Duodenal mucosa (tissue), 2 donors: ENCODE data around the gene ZNF486.
"Not testable (repeated sequence)": the region's sequence is repeated elsewhere in the genome, so short reads cannot be mapped to it uniquely, and the experiment has no call there.

ENCODE experiments used
- H3K27ac ChIP-seq: one replicate; pipeline ENCODE4 v1.7.0; 2013; ENCODE audit warnings: low read depth, low read length
- H3K27me3 ChIP-seq, 2 donors: one replicate each; pipeline ENCODE4 v1.7.0; 2013; ENCODE audit warnings: low read length in 2 of 2, control low read depth in 1 of 2; ENCODE audit not compliant: insufficient read depth in 2 of 2, control insufficient read depth in 1 of 2
- H3K36me3 ChIP-seq, 2 donors: one replicate each; pipeline ENCODE4 v1.7.0; 2013; ENCODE audit warnings: low read length in 2 of 2, control low read depth in 1 of 2; ENCODE audit not compliant: insufficient read depth in 2 of 2, control insufficient read depth in 1 of 2
- H3K4me1 ChIP-seq, 2 donors: one replicate each; pipeline ENCODE4 v1.7.0; 2013; ENCODE audit warnings: low read length in 2 of 2, control low read depth in 1 of 2; ENCODE audit not compliant: insufficient read depth in 2 of 2, control insufficient read depth in 1 of 2
- H3K4me3 ChIP-seq, 2 donors: one replicate each; pipeline ENCODE4 v1.7.0; 2013; ENCODE audit warnings: low read length in 2 of 2, low read depth in 1 of 2
- H3K9ac ChIP-seq, 2 donors: one replicate each; pipeline ENCODE4 v1.7.0; 2013; ENCODE audit warnings: low read length in 2 of 2, low read depth in 1 of 2
- H3K9me3 ChIP-seq, 2 donors: one replicate each; pipeline ENCODE4 v1.7.0; 2013; ENCODE audit warnings: low read length in 2 of 2, control low read depth in 1 of 2; ENCODE audit not compliant: control insufficient read depth in 1 of 2

Gene ZNF486

GRCh38 chr19:20214366-20214765 is 47.4 kb downstream of the ZNF486 start:
- H3K36me3 ChIP-seq, H3K9ac ChIP-seq, H3K4me1 ChIP-seq, H3K27ac ChIP-seq, H3K4me3 ChIP-seq, H3K27me3 ChIP-seq, H3K9me3 ChIP-seq: not testable (repeated sequence)

GRCh38 chr19:20221605-20222004 is 54.6 kb downstream of the ZNF486 start:
- not testable (repeated sequence) for H3K4me3 ChIP-seq, H3K9me3 ChIP-seq, H3K4me1 ChIP-seq, H3K36me3 ChIP-seq, H3K27ac ChIP-seq, H3K27me3 ChIP-seq, H3K9ac ChIP-seq

GRCh38 chr19:20233105-20233504 is 66.1 kb downstream of the ZNF486 start:
- Histone ChIP-seq H3K27me3 (no peaks in the 10 kb centered on the region), H3K4me3 (no peak overlapping the region), H3K27ac (no peak overlapping the region), H3K9me3 (peaks cover 6 to 13% of the 10 kb centered on the region in 2 donors), H3K4me1 (no peaks in the 10 kb centered on the region), H3K36me3 (no peaks in the 10 kb centered on the region), H3K9ac (no peak overlapping the region)

- no peaks in the 10 kb centered on the region for H3K36me3 ChIP-seq
- no peak overlapping the region for H3K9ac ChIP-seq
- H3K4me3 ChIP-seq = no peak overlapping the region
- no peak overlapping the region for H3K27ac ChIP-seq
- no peaks in the 10 kb centered on the region for H3K27me3 ChIP-seq
- H3K4me1 ChIP-seq = no peaks in the 10 kb centered on the region
- H3K9me3 ChIP-seq = peaks cover 4 to 21% of the 10 kb centered on the region in 2 donors
Observed at GRCh38 chr19:20235156-20235555, 68.1 kb downstream of the ZNF486 start.

- peak overlapping the region in 1 of 2 donors; percentile 38 for H3K9ac ChIP-seq
- peaks cover 0 to 14% of the 10 kb centered on the region in 2 donors for H3K9me3 ChIP-seq
- no peaks in the 10 kb centered on the region for H3K36me3 ChIP-seq
- H3K4me3 ChIP-seq = peak overlapping the region; percentile 62 to 70
- no peaks in the 10 kb centered on the region for H3K27me3 ChIP-seq
- no peaks in the 10 kb centered on the region for H3K4me1 ChIP-seq
- no peak overlapping the region for H3K27ac ChIP-seq
Observed at GRCh38 chr19:20237773-20238623, 71.0 kb downstream of the ZNF486 start.

GRCh38 chr19:20243629-20244028 is 76.6 kb downstream of the ZNF486 start:
- H3K4me1 ChIP-seq = no peaks in the 10 kb centered on the region
- no peaks in the 10 kb centered on the region for H3K36me3 ChIP-seq
- no peaks in the 10 kb centered on the region for H3K27me3 ChIP-seq
- H3K27ac ChIP-seq = no peak overlapping the region
- peaks cover 0 to 21% of the 10 kb centered on the region in 2 donors for H3K9me3 ChIP-seq
- H3K4me3 ChIP-seq = no peak overlapping the region
- no peak overlapping the region for H3K9ac ChIP-seq

GRCh38 chr19:20244356-20244755 is 77.3 kb downstream of the ZNF486 start:
- Histone ChIP-seq H3K27ac (no peak overlapping the region), H3K4me3 (no peak overlapping the region), H3K27me3 (no peaks in the 10 kb centered on the region)

GRCh38 chr19:20245309-20245708 is 78.3 kb downstream of the ZNF486 start:
- Histone ChIP-seq H3K4me3 (no peak overlapping the region), H3K36me3 (no peaks in the 10 kb centered on the region), H3K9me3 (peaks cover 0 to 14% of the 10 kb centered on the region in 2 donors), H3K4me1 (no peaks in the 10 kb centered on the region), H3K9ac (no peak overlapping the region), H3K27ac (no peak overlapping the region), H3K27me3 (no peaks in the 10 kb centered on the region)

More at GRCh38 chr19:20244356-20244755, 77.3 kb downstream of the ZNF486 start:
- Histone ChIP-seq H3K9ac (no peak overlapping the region), H3K9me3 (peaks cover 0 to 16% of the 10 kb centered on the region in 2 donors), H3K4me1 (no peaks in the 10 kb centered on the region), H3K36me3 (no peaks in the 10 kb centered on the region)

GRCh38 chr19:20247016-20247683 is 80.1 kb downstream of the ZNF486 start:
- Histone ChIP-seq H3K4me3 (no peak overlapping the region), H3K9ac (no peak overlapping the region), H3K36me3 (no peaks in the 10 kb centered on the region), H3K27ac (no peak overlapping the region), H3K27me3 (no peaks in the 10 kb centered on the region), H3K9me3 (peaks cover 0 to 12% of the 10 kb centered on the region in 2 donors), H3K4me1 (no peaks in the 10 kb centered on the region)

GRCh38 chr19:20248258-20248657 is 81.2 kb downstream of the ZNF486 start:
- not testable (repeated sequence) for H3K9ac ChIP-seq, H3K36me3 ChIP-seq, H3K4me1 ChIP-seq

More at GRCh38 chr19:20248258-20248657, 81.2 kb downstream of the ZNF486 start:
- H3K27ac ChIP-seq, H3K4me3 ChIP-seq, H3K27me3 ChIP-seq: not testable (repeated sequence)
- H3K9me3 ChIP-seq = peaks cover 0 to 12% of the 10 kb centered on the region in 2 donors
